Measurements from ENCODE around the gene FAM131B.

FAM131B gene

DNA sequence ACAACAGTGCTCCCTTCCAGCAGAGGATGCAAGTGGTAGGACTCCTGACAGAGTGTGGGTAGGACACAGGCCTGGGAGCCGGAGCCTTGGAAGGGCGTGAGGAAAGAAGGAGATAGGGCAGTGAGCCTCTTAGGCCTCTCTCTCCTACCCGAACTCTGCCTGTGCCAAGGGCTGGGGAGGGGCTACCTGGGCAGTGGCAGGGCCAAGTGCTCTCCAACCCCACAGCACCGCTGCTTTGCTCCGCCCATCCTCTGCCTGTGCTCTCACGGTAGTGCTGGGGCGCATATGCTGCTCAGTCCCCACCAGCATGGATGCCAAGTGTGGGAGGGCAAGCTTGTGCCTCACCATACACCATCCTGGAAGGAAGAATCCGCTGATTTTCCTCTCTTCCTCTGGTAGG is 7.5 kb downstream of the FAM131B start (continued):
- TF ChIP-seq POU6F1 (CRISPR knock-in tag; IDR thresholded peaks at IDR 0.05; ENCODE audit: borderline replicate concordance, low read depth), result no peak
- no peak for TF ChIP-seq GLIS3 (CRISPR knock-in tag; IDR thresholded peaks at IDR 0.05)
- TF ChIP-seq, protein P1, sequence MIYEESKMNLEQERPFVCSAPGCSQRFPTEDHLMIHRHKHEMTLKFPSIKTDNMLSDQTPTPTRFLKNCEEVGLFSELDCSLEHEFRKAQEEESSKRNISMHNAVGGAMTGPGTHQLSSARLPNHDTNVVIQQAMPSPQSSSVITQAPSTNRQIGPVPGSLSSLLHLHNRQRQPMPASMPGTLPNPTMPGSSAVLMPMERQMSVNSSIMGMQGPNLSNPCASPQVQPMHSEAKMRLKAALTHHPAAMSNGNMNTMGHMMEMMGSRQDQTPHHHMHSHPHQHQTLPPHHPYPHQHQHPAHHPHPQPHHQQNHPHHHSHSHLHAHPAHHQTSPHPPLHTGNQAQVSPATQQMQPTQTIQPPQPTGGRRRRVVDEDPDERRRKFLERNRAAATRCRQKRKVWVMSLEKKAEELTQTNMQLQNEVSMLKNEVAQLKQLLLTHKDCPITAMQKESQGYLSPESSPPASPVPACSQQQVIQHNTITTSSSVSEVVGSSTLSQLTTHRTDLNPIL (CRISPR knock-in tag; IDR thresholded peaks at IDR 0.05; ENCODE audit: low read depth), result no peak
- TF ChIP-seq, protein P2, sequence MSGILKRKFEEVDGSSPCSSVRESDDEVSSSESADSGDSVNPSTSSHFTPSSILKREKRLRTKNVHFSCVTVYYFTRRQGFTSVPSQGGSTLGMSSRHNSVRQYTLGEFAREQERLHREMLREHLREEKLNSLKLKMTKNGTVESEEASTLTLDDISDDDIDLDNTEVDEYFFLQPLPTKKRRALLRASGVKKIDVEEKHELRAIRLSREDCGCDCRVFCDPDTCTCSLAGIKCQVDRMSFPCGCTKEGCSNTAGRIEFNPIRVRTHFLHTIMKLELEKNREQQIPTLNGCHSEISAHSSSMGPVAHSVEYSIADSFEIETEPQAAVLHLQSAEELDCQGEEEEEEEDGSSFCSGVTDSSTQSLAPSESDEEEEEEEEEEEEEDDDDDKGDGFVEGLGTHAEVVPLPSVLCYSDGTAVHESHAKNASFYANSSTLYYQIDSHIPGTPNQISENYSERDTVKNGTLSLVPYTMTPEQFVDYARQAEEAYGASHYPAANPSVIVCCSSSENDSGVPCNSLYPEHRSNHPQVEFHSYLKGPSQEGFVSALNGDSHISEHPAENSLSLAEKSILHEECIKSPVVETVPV (CRISPR knock-in tag; IDR thresholded peaks at IDR 0.05), result no peak
- TF ChIP-seq ZFP3 (CRISPR knock-in tag; IDR thresholded peaks at IDR 0.05), result no peak

GRCh38 chr7:143354376-143354775 is 8.1 kb downstream of the FAM131B start:
- TF ChIP-seq GLIS3 (CRISPR knock-in tag; IDR thresholded peaks at IDR 0.05) (no peak), ARNTL (CRISPR knock-in tag; IDR thresholded peaks at IDR 0.05; ENCODE audit: borderline replicate concordance, low read depth) (no peak)
- no peak for ATAC-seq

GRCh38 chr7:143352531-143353002 is 9.9 kb downstream of the FAM131B start:
- no peak for TF ChIP-seq OSR1 (CRISPR knock-in tag; IDR thresholded peaks at IDR 0.05)
- no peak for TF ChIP-seq ESRRG (CRISPR knock-in tag; IDR thresholded peaks at IDR 0.05)
- TF ChIP-seq, protein P2 (CRISPR knock-in tag; IDR thresholded peaks at IDR 0.05), result no peak
- TF ChIP-seq ZNF70 (CRISPR knock-in tag; IDR thresholded peaks at IDR 0.05), result no peak
- TF ChIP-seq, protein P3, sequence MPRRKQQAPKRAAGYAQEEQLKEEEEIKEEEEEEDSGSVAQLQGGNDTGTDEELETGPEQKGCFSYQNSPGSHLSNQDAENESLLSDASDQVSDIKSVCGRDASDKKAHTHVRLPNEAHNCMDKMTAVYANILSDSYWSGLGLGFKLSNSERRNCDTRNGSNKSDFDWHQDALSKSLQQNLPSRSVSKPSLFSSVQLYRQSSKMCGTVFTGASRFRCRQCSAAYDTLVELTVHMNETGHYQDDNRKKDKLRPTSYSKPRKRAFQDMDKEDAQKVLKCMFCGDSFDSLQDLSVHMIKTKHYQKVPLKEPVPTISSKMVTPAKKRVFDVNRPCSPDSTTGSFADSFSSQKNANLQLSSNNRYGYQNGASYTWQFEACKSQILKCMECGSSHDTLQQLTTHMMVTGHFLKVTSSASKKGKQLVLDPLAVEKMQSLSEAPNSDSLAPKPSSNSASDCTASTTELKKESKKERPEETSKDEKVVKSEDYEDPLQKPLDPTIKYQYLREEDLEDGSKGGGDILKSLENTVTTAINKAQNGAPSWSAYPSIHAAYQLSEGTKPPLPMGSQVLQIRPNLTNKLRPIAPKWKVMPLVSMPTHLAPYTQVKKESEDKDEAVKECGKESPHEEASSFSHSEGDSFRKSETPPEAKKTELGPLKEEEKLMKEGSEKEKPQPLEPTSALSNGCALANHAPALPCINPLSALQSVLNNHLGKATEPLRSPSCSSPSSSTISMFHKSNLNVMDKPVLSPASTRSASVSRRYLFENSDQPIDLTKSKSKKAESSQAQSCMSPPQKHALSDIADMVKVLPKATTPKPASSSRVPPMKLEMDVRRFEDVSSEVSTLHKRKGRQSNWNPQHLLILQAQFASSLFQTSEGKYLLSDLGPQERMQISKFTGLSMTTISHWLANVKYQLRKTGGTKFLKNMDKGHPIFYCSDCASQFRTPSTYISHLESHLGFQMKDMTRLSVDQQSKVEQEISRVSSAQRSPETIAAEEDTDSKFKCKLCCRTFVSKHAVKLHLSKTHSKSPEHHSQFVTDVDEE (CRISPR knock-in tag; IDR thresholded peaks at IDR 0.05), result no peak
- TF ChIP-seq TCF4 (CRISPR knock-in tag; IDR thresholded peaks at IDR 0.05; ENCODE audit: borderline replicate concordance), result no peak
- TF ChIP-seq GLIS3 (CRISPR knock-in tag; IDR thresholded peaks at IDR 0.05), result no peak
- no peak for TF ChIP-seq ZNF8 (CRISPR knock-in tag; IDR thresholded peaks at IDR 0.05)
- TF ChIP-seq PATZ1 (CRISPR knock-in tag; IDR thresholded peaks at IDR 0.05; ENCODE audit: borderline replicate concordance), result no peak
- TF ChIP-seq ZFP3 (CRISPR knock-in tag; IDR thresholded peaks at IDR 0.05), result no peak
- ATAC-seq, result peak; percentile 2; the same call in 1 of the 3 replicates

GRCh38 chr7:143351574-143351973 is 10.9 kb downstream of the FAM131B start:
- ATAC-seq, result no peak; the same call in 2 of the 3 replicates
- TF ChIP-seq TCF4 (CRISPR knock-in tag; IDR thresholded peaks at IDR 0.05; ENCODE audit: borderline replicate concordance), result no peak
- TF ChIP-seq ESRRG (CRISPR knock-in tag; IDR thresholded peaks at IDR 0.05), result no peak
- TF ChIP-seq, protein P3 (CRISPR knock-in tag; IDR thresholded peaks at IDR 0.05), result no peak
- TF ChIP-seq ARNTL (CRISPR knock-in tag; IDR thresholded peaks at IDR 0.05; ENCODE audit: borderline replicate concordance, low read depth), result no peak

Measured in SK-N-SH treated with all-trans-retinoic acid at 6 μM for 48 hours (cell line).